K562 (cell line): ENCODE measurements around the gene NDUFV2. TPM values are rescaled to one million over a fixed set of nuclear protein-coding genes. Genes with fewer than 3 reads are reported as not detected.

Source experiments
- AFF1 ChIP-seq, 2 experiments: fragments of 450-650 bp; IDR thresholded peaks; 2 replicates each; pipeline ENCODE4 v1.6.1; 2018; ENCODE audit warnings: mild to moderate bottlenecking in 2 of 2, low read depth in 1 of 2; ENCODE audit not compliant: partially characterized antibody in 2 of 2
- BRF1 ChIP-seq: IDR thresholded peaks from 3 replicates; pipeline ENCODE4 v1.6.1; 2011; ENCODE audit warnings: borderline replicate concordance, mild to moderate bottlenecking; ENCODE audit not compliant: insufficient read length; ENCODE audit errors: extremely low read depth
- EP300 ChIP-seq: IDR thresholded peaks from 2 replicates; pipeline ENCODE4 v1.6.1; 2012; ENCODE audit warnings: low read length, improper control_type of control experiment
- FOS ChIP-seq: IDR thresholded peaks from 3 replicates; pipeline ENCODE4 v1.6.1; 2011; ENCODE audit not compliant: insufficient read length; ENCODE audit errors: extremely low read depth
- ILF3 ChIP-seq: fragments of 450-650 bp; IDR thresholded peaks from 2 replicates; pipeline ENCODE4 v1.6.1; 2018; ENCODE audit warnings: antibody characterized with exemption, mild to moderate bottlenecking, moderate library complexity, borderline replicate concordance
- KDM4B ChIP-seq, 2 experiments: fragments of 450-650 bp in 1 of 2; sonication (generic) in 1 of 2; IDR thresholded peaks; 2 replicates each; pipeline ENCODE4 v1.6.1; 2016 to 2017; ENCODE audit warnings: borderline replicate concordance in 2 of 2, antibody characterized with exemption in 1 of 2, low read depth in 1 of 2, mild to moderate bottlenecking in 1 of 2
- NFIX ChIP-seq: fragments of 250-450 bp; sonication (Bioruptor Pico); IDR thresholded peaks from 2 replicates; pipeline ENCODE4 v1.4.0; 2020; ENCODE audit warnings: low read depth, mild to moderate bottlenecking, moderate library complexity
- PURB ChIP-seq: sonication (generic); formaldehyde crosslinking; IDR thresholded peaks from 2 replicates; pipeline ENCODE4 v1.9.0; 2021; ENCODE audit warnings: low read depth, mild to moderate bottlenecking, missing genetic modification reagents
- SMAD3 ChIP-seq: fragments of 450-650 bp; formaldehyde crosslinking; conservative IDR thresholded peaks from 2 replicates; pipeline ENCODE4 v1.4.0; 2020; ENCODE audit warnings: mild to moderate bottlenecking
- SNRNP70 ChIP-seq: fragments of 200-400 bp; formaldehyde crosslinking; optimal IDR thresholded peaks from 2 replicates; pipeline ENCODE3; 2017; ENCODE audit warnings: low read depth, low read length
- TAF9B ChIP-seq: fragments of 450-650 bp; IDR thresholded peaks from 2 replicates; pipeline ENCODE4 v1.6.1; 2018; ENCODE audit warnings: mild to moderate bottlenecking; ENCODE audit not compliant: partially characterized antibody
- U2AF1 ChIP-seq: fragments of 200-400 bp; formaldehyde crosslinking; optimal IDR thresholded peaks from 2 replicates; pipeline ENCODE3; 2017; ENCODE audit warnings: mild to moderate bottlenecking, low read depth, low read length, moderate library complexity
- VEZF1 ChIP-seq: fragments of 200-800 bp; sonication (Bioruptor generic); IDR thresholded peaks from 2 replicates; pipeline ENCODE4 v1.6.1; 2017; ENCODE audit warnings: missing genetic modification characterization, missing compliant biosample characterization
- ZC3H8 ChIP-seq: fragments of 450-650 bp; IDR thresholded peaks from 2 replicates; pipeline ENCODE4 v1.6.1; 2017
- ZNF224 ChIP-seq: sonication (generic); formaldehyde crosslinking; IDR thresholded peaks from 2 replicates; pipeline ENCODE4 v1.8.0; 2022; ENCODE audit warnings: mild to moderate bottlenecking, missing genetic modification reagents
- ZNF280A ChIP-seq: fragments of 450-650 bp; IDR thresholded peaks from 2 replicates; pipeline ENCODE4 v1.6.1; 2018; ENCODE audit warnings: mild to moderate bottlenecking, low read depth; ENCODE audit not compliant: partially characterized antibody
- ZNF57 ChIP-seq: fragments of 450-650 bp; formaldehyde crosslinking; IDR thresholded peaks from 2 replicates; pipeline ENCODE4 v1.4.0; 2020; ENCODE audit warnings: mild to moderate bottlenecking, moderate library complexity
- polyA plus RNA-seq, 8 experiments: library from polyadenylated mRNA; depleted of rRNA in 4 of 8; stranded (reverse) in 5 of 8; unstranded in 3 of 8; fragments of >200 nt; fragmentation: Nextera tagmentation in 2 of 8; fragmentation: Illumina TruSeq in 1 of 8; extraction: Ambion mirVana in 2 of 8; extraction: Trizol in 1 of 8; gene quantifications; 2 replicates each; pipeline versions ENCODE4 v1.2.1 to v1.2.3, GENCODE V29; 2011 to 2014; ENCODE audit warnings: inconsistent platforms in 1 of 8, missing spikeins in 1 of 8
- total RNA-seq, 7 experiments: library from RNA; depleted of rRNA in 6 of 7; stranded (reverse); fragments of >200 nt in 6 of 7; fragmentation: Illumina TruSeq in 2 of 7; extraction: Trizol in 2 of 7; gene quantifications; 2 replicates each; pipeline versions ENCODE4 v1.2.1 to v1.2.3, GENCODE V29; 2011 to 2021; ENCODE audit warnings: low replicate concordance in 1 of 7
- TF ChIP-seq, protein P1 (sequence below): fragments of 450-650 bp; IDR thresholded peaks from 2 replicates; pipeline ENCODE4 v1.6.1; 2016; ENCODE audit warnings: antibody characterized with exemption

The NDUFV2 gene
- total and polyA plus RNA-seq, 9 of the 15 experiments (the other 6 are each of a cell fraction or from before 2014, with no cell fraction given) = 213 to 550 (median 384) TPM

DNA sequence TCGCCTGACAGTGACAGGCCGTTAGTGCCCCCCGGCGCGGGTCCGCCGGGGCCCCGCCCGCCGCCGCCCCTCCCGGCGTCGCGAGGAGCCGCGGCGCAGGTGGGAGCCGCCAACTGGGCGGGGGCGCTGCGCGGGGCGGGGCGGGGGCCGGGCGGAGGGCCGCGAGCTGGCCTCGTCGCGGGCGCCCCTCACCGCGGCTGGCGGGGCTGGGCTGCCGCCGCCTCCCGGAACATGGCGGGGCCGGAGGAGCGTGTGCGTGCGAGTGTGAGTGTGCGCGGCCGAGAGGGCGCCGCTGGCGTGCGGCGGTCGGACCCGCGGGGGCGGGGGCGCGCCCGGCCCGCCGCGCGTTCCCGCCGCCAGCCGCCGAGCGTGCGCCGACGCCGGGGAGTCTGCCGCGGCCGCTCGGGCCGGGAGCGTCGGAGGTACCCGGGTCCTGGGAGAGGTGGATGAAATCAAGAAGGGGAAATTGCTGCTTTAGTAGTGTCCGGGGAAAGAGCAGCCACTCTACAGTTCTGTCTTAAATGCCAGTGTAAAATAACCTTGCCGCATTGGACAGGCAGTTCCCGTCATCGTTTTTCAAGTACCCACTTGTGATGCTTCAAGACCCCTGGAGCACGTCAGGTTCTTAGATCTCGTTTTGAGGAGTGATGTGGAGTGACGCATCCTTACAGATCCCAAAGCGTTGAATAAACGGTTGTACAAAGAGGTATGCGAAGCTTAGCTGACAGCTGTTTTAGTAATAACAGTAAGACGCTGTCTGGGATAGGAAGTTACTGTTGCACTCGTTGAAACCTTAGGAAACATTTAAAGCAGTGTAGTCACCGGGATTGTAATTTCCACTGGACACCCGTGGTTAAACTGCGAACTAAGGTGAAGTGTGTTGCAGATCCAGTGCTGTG lies 34.9 kb downstream of the NDUFV2 start (continued):
- peak; percentile 89 for TF ChIP-seq VEZF1 (CRISPR knock-in tag)
- TF ChIP-seq FOS = no peak
- TF ChIP-seq NFIX = no peak
- TF ChIP-seq SMAD3 (CRISPR knock-in tag) = 0 out of 2 replicates have a peak, but pooled peaks have one; percentile 59
- TF ChIP-seq, protein P1, sequence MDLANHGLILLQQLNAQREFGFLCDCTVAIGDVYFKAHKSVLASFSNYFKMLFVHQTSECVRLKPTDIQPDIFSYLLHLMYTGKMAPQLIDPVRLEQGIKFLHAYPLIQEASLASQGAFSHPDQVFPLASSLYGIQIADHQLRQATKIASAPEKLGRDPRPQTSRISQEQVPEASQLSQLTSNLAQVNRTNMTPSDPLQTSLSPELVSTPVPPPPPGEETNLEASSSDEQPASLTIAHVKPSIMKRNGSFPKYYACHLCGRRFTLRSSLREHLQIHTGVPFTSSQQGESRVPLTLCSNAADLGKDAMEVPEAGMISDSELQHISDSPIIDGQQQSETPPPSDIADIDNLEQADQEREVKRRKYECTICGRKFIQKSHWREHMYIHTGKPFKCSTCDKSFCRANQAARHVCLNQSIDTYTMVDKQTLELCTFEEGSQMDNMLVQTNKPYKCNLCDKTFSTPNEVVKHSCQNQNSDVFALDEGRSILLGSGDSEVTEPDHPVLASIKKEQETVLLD = no peak
- TF ChIP-seq ZNF280A = no peak
- TF ChIP-seq BRF1 = no peak
- TF ChIP-seq AFF1 (IDR thresholded peaks at IDR 0.05; ENCODE audit: low read depth in 1 of 2, partially characterized antibody in 2 of 2) = peak; percentile 68 to 93
- TF ChIP-seq ZNF57 (CRISPR knock-in tag) = no peak
- TF ChIP-seq TAF9B = no peak
- TF ChIP-seq EP300 = no peak
- no peak for TF ChIP-seq ZNF224 (CRISPR knock-in tag)
- TF ChIP-seq SNRNP70 = no peak
- TF ChIP-seq ZC3H8 = no peak
- TF ChIP-seq U2AF1 = no peak
- no peak for TF ChIP-seq ILF3
- TF ChIP-seq KDM4B (IDR thresholded peaks at IDR 0.05; ENCODE audit: borderline replicate concordance in 2 of 2, low read depth in 1 of 2) = no peak
- no peak for TF ChIP-seq PURB (CRISPR knock-in tag)
